Activated CD4-positive, alpha-beta T cell treated with anti-CD3 and anti-CD28 coated beads, Interleukin-2, Interleukin-4, amounts not matched to agents 100 ng/mL and 50 ng/mL, durations not matched to agents 16 hours and 8 hours (primary cell): ENCODE results near the gene RALGPS1.

ENCODE experiments used
- DNase-seq: peaks from one replicate; pipeline ENCODE4 v3.0.0-alpha.2; 2020; ENCODE audit warnings: low spot score

The RALGPS1 gene

GRCh38 chr9:127122176-127123063 lies 207.8 kb downstream of the RALGPS1 start, which contains the start of gene ANGPTL2:
TSS of gene ANGPTL2 (minus strand) at chr9:127122635. CDS start at chr9:127108731, 13,904 bp downstream.
- DNase-seq, result no peak

DNA sequence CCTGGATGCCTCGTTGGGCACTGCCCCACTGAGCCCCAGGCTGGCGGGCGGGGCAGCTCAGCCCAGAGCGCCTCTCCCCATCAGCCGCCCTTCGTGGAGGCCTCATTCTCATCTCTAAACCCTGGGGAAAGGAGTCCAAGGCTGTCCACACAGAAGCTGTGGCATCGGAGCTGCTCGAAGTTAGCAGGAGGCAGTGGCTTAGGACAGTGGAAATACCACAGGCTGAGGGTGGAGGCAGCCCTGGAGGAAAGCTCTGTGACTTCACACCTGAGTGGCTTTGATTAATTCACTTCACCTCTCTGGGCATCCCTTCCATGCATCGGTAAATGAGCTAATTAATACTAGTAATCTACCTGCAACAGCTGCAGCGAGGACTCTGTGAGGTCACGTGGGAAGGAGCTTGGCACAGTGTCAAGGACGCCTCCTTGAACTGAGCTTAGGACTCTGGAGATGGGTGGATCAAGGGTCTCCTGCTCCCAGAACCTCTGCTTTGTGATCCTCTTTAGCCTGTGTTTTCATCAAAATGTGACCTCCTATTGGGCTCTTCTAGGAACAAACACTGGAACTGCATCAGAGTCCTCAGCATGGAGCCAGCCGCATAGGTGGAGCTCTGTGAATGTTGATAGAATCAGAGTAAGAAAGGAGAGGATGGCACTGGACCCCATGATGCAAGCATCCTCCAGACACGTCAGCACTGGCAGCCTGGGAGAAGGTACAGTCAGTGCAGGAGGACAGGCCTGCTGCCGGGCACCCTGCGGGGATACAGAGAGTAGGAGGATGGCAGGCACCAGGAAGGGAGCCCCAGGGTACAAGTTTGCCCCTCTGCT lies 208.7 kb downstream of the RALGPS1 start:
- DNase-seq, result no peak

DNA sequence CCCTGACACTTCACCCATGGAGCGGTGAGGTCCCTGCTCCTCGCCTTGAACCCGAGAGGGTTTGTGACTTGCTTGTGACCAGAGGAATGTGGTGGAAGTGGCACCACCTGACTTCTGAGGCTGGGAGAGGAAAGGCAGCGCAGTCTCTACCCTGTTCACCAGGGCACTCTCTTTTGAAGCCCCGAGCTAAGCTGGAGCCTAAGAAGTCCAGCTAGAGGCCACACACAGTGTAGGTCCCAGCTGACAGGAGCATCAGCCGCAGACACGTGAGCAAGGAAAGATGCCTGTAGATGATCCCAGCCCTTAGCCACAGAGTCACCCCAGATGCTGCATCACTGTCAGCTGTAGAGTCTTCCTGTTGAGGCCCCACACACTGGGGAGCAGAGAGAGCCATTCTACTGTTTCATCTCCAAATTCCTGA lies 209.5 kb downstream of the RALGPS1 start:
- DNase-seq, result no peak

- DNase-seq, result no peak
Measured at GRCh38 chr9:127124792-127125191, 210.2 kb downstream of the RALGPS1 start.

DNA sequence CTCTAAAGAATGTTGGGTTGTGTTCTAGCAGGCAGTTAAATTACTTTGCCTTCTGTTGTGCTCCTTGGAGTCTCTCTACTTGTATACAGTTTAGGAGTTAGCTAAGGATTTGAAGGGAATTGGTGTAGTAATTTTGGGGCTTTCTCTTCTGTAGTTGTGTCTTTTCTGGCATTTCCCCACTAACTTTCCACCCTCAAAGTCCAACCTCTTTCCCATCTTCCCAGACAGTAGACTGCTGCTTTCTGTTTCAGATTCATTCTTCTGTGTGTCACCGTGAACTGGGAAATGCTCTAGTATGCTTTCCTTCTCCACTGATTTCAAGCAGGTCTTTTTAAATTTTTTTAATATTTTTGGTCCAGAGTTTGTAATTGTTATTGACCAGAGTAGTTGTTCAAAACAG lies 212.4 kb downstream of the RALGPS1 start:
- DNase-seq, result no peak

DNA sequence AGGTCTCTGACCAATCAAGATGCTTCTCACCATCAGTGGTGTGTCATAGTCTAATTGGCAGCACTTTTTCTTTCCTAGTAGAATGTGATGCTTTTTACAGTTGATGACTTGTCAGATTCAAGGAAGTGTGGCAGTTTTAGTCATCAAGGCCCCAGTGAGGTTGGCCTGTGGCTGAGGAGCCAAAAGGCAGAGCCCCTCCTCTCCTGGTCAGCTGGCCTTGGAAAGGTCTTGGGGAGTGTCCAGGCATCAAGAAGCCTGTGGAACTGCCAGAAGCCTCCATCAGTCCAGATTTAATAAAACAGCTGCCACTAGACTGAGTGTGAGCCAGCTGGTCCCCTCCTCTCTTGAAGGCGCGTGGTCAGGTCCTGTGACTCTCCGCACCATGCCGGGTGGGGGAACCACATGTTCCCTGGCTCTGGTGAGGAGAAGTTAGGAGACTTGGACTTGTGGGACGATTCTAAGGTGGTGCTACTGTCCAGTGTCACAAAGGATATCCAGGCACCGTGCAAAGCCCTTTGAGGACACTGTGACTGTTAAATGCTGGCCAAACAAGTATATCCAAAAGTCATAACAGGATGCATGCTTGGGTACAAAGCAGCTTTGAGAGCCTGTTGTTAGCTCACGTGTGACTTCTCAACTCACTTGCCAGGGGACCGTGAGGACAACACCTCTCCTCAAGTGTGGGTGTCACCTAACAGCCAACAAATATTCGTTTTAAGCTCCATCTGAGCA lies 213.9 kb downstream of the RALGPS1 start:
- DNase-seq, result no peak

DNA sequence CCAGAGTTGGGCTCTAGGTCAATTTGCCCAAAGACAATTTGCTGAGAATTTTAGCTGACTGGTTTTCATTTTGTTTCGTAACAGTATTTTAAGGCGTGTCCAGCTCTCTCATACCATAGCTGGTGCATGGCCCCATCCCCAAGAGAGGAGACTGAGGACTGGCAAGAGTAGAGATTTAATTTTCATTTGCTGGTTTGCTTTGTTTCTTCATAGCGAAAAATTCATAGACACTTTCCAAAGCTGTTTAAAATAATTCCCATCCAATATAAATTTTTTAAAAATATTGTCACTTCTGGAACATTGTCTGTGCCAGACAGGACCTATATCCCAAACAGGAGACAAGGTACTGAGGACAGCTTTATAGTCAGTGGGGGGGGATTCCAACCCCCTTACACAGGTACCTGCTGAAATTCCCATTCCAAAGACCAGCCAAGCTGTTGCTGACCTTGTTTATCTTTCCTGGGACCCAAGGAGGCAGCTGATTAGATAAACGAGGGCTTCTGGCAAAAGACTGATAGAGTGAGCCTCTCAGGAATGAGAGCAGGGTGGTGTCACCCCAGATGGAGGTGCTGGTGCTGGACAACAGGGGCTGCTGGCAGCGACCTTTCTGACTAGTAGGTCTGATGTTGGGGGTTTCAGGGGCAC lies 214.6 kb downstream of the RALGPS1 start:
- DNase-seq, result no peak

DNA sequence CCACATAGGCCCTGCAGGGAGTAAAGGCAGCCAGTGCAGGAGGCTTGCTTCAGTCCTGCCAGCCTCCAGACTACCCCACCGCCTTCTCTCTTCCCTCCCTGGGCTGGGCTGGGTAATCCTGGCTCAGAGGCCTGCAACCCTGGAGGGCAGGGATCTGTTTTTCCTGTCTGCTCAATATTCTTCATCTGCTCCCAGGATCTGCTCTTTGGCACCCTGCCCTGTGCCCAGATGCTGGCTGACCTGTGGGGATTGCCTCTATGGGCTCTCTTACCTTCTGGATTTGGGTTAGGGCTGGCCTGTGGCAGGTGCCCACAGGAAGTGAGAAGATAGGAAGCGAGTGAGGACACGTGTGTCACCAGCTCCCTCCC lies 215.1 kb downstream of the RALGPS1 start:
- DNase-seq, result no peak

DNA sequence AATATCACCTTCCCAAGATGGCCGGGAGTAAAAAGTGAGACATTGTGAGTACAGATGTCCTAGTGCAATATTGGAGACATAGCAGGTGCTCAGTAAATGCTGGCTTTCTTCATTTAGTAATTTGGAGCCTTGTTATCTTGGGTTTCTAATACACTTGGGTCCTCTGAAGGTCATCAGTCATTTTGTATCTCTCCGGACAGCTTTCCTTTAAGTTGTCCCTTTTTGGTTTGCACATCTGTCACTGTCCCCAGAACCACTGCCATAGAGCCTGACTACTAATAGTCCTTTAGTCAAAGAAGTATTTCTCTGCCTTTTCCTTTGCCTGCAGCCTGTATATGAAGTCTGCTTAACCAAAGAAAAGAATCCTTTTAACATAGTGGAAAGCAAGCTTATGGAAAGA lies 215.7 kb downstream of the RALGPS1 start:
- no peak for DNase-seq

DNA sequence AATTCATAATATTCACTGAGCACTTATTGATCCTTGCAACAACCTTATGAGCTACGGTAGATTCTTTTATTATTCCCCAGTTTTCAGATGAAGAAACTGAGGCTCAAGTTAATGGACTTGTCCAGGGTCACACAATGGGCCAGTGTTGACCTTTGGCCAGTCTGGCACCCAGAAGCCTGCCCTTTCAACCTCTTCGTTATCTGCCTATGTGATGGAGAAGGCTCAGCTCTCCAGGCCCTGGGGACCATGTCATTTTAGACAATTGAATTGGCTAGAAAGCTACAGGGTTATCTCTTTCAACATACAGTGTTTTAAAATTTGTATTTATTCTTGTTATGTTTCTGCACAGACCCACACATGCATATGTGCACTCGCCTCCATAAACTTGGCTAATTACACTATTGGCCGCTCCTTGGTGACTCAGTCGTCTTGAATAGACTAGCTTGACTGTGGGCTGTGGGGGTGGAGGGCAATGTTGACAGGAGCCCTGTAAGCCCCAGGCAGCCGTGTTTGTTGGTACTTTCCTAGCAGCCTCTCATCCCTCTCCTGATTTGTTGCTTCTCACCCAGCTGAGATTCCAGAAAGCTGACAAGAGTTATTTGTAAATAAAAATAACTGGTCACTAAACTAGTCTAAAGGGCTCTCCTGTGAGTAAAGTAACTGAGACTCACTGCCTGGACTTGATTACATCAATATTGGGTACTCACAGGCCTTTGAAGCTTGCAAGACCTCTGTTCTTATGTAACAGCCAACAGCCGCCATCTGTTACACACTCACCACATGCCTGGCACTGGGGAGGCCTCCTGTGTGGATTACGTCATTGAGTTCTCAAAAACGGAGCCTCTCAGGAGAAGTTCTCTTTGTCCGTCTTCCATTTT lies 216.3 kb downstream of the RALGPS1 start:
- DNase-seq, result no peak

DNA sequence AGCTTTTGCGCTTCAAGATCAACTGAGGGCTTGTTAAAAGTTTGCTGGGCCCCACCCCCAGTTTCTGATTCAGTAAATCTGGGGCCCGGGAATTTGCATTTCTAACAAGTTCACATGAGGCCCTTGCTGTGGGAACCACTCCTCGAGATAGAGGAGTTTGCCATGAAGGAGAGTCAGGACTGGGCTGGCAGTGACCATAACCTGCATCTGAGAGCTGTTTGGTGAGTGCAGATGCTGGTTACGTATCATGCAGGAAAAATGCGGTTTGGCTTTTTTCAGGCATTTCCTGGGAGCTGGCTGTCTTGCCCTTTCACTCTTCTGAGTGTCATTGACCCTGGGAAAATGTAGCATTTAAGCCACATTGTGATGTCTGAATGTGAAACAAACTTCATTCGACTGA lies 217.3 kb downstream of the RALGPS1 start:
- DNase-seq, result no peak

- DNase-seq, result no peak
Measured at GRCh38 chr9:127132375-127132774, 217.8 kb downstream of the RALGPS1 start.

- no peak for DNase-seq
Measured at GRCh38 chr9:127132921-127133647, 218.5 kb downstream of the RALGPS1 start.

DNA sequence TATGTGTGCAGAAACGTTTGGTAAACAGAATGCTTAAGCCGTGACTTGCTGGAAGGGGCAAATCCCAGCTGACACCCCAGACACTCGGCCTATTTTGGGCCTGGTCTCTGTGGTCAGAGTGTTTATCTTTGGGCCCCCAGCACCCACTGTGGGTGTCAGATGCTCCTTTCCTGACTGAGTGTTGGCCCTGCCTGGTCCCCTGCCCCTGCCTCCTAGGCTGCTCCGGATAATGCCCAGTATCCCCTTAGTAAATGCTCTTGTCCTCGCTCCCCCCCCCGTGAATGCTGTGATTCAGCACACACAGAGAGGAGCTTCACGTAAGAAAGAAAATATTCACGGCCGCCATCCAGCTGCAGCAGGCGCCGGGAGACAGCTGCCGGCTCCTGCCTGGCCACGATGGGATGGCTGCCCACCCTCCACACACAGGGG lies 219.2 kb downstream of the RALGPS1 start:
- DNase-seq, result no peak

GRCh38 chr9:127135056-127135745 lies 220.6 kb downstream of the RALGPS1 start:
- no peak for DNase-seq

DNA sequence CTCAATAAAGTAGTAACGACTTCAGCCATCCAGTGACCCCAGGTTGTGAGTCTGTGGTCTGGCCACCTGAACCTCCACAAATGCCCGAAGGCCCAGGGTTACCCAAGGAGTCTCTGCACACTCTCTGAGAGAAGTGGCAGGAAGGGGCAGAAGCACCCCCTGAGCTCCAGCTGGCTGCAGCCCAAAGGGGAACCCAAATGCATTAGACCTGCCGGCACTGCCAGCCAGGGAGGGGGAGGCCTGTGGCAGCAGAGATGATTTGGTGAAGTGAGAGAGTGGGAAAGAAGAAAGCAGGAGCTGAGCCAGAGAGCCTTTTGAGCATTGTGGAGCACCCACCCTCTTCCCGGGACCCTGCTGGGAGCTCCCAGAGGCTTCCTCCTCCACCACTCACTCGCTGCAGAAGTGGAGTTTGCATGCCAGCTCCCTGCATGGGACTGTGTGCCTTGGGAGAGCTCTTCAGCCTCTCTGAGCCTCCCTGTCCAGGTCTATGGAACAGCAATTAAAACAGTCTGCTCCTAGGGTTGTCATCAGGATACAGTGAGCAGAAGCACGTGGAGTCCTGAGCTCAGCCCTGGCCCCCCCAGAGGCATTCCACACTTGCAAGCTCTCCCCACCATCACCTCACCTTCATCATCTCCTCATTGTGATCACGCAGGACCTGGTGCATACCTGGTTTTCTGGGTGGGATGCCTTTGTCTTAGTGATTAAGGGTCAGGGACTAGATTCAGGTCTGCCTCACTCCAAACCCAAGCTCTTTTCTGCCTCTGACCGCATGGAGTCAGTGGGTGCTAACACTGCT lies 221.7 kb downstream of the RALGPS1 start:
- DNase-seq, result no peak

DNA sequence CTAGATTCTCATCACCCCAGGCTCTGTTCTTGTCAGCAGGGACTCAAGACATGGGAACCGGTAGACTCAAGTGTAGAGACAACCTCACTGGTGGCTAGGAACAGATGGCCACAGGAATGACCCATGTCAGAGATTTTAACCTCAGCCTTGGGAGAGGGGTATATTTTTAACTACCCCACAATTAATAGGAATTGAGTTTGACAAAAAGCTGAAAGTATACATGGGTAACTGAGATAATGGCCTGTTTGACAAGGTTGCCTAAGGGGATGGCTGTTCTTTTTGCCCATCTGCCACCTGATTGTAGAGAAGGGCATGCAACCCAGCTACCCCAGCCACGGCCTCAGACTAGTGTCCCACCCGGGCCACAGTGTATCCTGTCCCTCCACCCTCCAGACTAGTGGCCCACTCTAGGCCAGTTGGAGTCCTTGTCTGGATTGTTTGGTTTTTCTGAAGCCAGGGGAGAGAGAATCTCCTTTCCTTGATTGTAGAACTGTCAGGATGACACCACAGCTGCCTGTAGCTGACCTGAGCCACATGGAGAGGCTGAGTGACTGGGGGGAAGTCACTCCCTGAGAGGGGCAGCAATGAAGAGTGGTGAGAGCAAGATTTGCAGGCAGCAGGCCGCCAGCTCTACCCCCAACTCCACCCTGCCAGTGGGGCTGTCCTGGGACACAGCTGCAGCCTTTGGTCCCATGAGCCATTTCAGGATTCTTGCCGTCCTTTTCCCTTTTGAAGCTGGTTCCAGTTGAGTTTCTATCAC lies 222.5 kb downstream of the RALGPS1 start:
- DNase-seq, result no peak
